ENCODE measurements around the gene DXO. TPM values are rescaled to one million over a fixed set of nuclear protein-coding genes. Genes with fewer than 3 reads are reported as not detected.

DXO gene
- total and polyA plus RNA-seq, 2 donors: 8.5 to 20.2 TPM

Small RNAs within 50 kb of the gene (small RNA-seq; reads per million reads assigned to genes)
- gene AL645922.1: not detected

Other genes with a start within 250 kb of the DXO start
Only the 30 nearest of the 33 such genes appear.
- 14.8 TPM for gene MSH5, start 232.1 kb downstream of the DXO start, total RNA-seq
- gene MSH5, start 232.1 kb downstream of the DXO start, polyA plus RNA-seq: 2.9 TPM
- 0.90 TPM for gene SAPCD1, start 209.5 kb downstream of the DXO start, total RNA-seq
- gene SAPCD1, start 209.5 kb downstream of the DXO start, polyA plus RNA-seq: 1.3 TPM
- 0.42 TPM for gene VWA7, start 194.8 kb downstream of the DXO start, total RNA-seq
- 0.39 TPM for gene VWA7, start 194.8 kb downstream of the DXO start, polyA plus RNA-seq
- gene VARS1, start 176.4 kb downstream of the DXO start, total RNA-seq: 16.7 TPM
- 34.4 TPM for gene VARS1, start 176.4 kb downstream of the DXO start, polyA plus RNA-seq
- gene LSM2, start 165.2 kb downstream of the DXO start, total RNA-seq: 22.5 TPM
- 69.4 TPM for gene LSM2, start 165.2 kb downstream of the DXO start, polyA plus RNA-seq
- 2.5 TPM for gene HSPA1L, start 156.9 kb downstream of the DXO start, total RNA-seq
- 2.9 TPM for gene HSPA1L, start 156.9 kb downstream of the DXO start, polyA plus RNA-seq
- gene HSPA1A, start 156.6 kb downstream of the DXO start, total RNA-seq: 152 TPM
- gene HSPA1A, start 156.6 kb downstream of the DXO start, polyA plus RNA-seq: 374 TPM
- gene HSPA1B, start 144.4 kb downstream of the DXO start, total RNA-seq: 137 TPM
- 269 TPM for gene HSPA1B, start 144.4 kb downstream of the DXO start, polyA plus RNA-seq
- gene NEU1, start 109.3 kb downstream of the DXO start, total RNA-seq: 18.4 TPM
- gene NEU1, start 109.3 kb downstream of the DXO start, polyA plus RNA-seq: 52.1 TPM
- 3.3 TPM for gene SLC44A4, start 93.1 kb downstream of the DXO start, total RNA-seq
- gene SLC44A4, start 93.1 kb downstream of the DXO start, polyA plus RNA-seq: 4.2 TPM
- 33.1 TPM for gene EHMT2, start 74.4 kb downstream of the DXO start, total RNA-seq
- gene EHMT2, start 74.4 kb downstream of the DXO start, polyA plus RNA-seq: 45.5 TPM
- gene ZBTB12, start 70.1 kb downstream of the DXO start, total RNA-seq: 4.8 TPM
- 10.1 TPM for gene ZBTB12, start 70.1 kb downstream of the DXO start, polyA plus RNA-seq
- gene C2, start 44.4 kb downstream of the DXO start, total RNA-seq: 4.0 TPM
- gene C2, start 44.4 kb downstream of the DXO start, polyA plus RNA-seq: 10.0 TPM
- 6.5 TPM for gene CFB, start 26.0 kb downstream of the DXO start, total RNA-seq
- gene CFB, start 26.0 kb downstream of the DXO start, polyA plus RNA-seq: 39.6 TPM
- gene NELFE, start 13.2 kb downstream of the DXO start, total RNA-seq: 39.8 TPM
- gene NELFE, start 13.2 kb downstream of the DXO start, polyA plus RNA-seq: 53.6 TPM
- 28.9 TPM for gene SKIC2, start 13.0 kb downstream of the DXO start, total RNA-seq
- gene SKIC2, start 13.0 kb downstream of the DXO start, polyA plus RNA-seq: 48.8 TPM
- 3.6 TPM for gene C4A, start 9.9 kb upstream of the DXO start, total RNA-seq
- gene C4A, start 9.9 kb upstream of the DXO start, polyA plus RNA-seq: 126 TPM
- 4.7 TPM for gene C4B, start 42.7 kb upstream of the DXO start, total RNA-seq
- gene C4B, start 42.7 kb upstream of the DXO start, polyA plus RNA-seq: 142 TPM
- not detected for gene CYP21A2, start 66.3 kb upstream of the DXO start, total RNA-seq
- gene CYP21A2, start 66.3 kb upstream of the DXO start, polyA plus RNA-seq: 2.3 TPM
- gene TNXB, start 137.2 kb upstream of the DXO start, total RNA-seq: 171 TPM
- 93.5 TPM for gene TNXB, start 137.2 kb upstream of the DXO start, polyA plus RNA-seq
- 28.8 TPM for gene ATF6B, start 156.1 kb upstream of the DXO start, total RNA-seq
- gene ATF6B, start 156.1 kb upstream of the DXO start, polyA plus RNA-seq: 68.3 TPM
- gene FKBPL, start 158.2 kb upstream of the DXO start, total RNA-seq: 3.0 TPM
- 5.6 TPM for gene FKBPL, start 158.2 kb upstream of the DXO start, polyA plus RNA-seq
- 0.42 TPM for gene PRRT1, start 179.8 kb upstream of the DXO start, total RNA-seq
- gene PRRT1, start 179.8 kb upstream of the DXO start, polyA plus RNA-seq: 10.8 TPM
- 29.6 TPM for gene PPT2, start 182.0 kb upstream of the DXO start, total RNA-seq
- 20.0 TPM for gene PPT2, start 182.0 kb upstream of the DXO start, polyA plus RNA-seq
- gene EGFL8, start 192.5 kb upstream of the DXO start, total RNA-seq: 17.6 TPM
- 22.8 TPM for gene EGFL8, start 192.5 kb upstream of the DXO start, polyA plus RNA-seq
- gene AGPAT1, start 203.9 kb upstream of the DXO start, total RNA-seq: 13.8 TPM
- gene AGPAT1, start 203.9 kb upstream of the DXO start, polyA plus RNA-seq: 93.7 TPM
- gene RNF5, start 206.3 kb upstream of the DXO start, total RNA-seq: 30.1 TPM
- gene RNF5, start 206.3 kb upstream of the DXO start, polyA plus RNA-seq: 102 TPM
- 1.5 TPM for gene AGER, start 212.1 kb upstream of the DXO start, total RNA-seq
- 7.6 TPM for gene AGER, start 212.1 kb upstream of the DXO start, polyA plus RNA-seq
- gene PBX2, start 218.1 kb upstream of the DXO start, total RNA-seq: 44.1 TPM
- gene PBX2, start 218.1 kb upstream of the DXO start, polyA plus RNA-seq: 62.2 TPM
- gene GPSM3, start 220.5 kb upstream of the DXO start, total RNA-seq: 2.2 TPM
- 12.8 TPM for gene GPSM3, start 220.5 kb upstream of the DXO start, polyA plus RNA-seq